K562 (cell line): ENCODE data around the gene SPACA9. TPM values are rescaled to one million over a fixed set of nuclear protein-coding genes. Genes with fewer than 3 reads are reported as not detected.

Experiments used
- FOXO4 ChIP-seq: fragments of 450-650 bp; formaldehyde crosslinking; IDR thresholded peaks from 2 replicates; pipeline ENCODE4 v1.4.0; 2020; ENCODE audit warnings: mild to moderate bottlenecking, moderate library complexity
- GTF2F1 ChIP-seq: IDR thresholded peaks from 2 replicates; pipeline ENCODE4 v1.6.1; 2011; ENCODE audit warnings: low read depth, low read length, improper control_type of control experiment
- POLR2H ChIP-seq: IDR thresholded peaks from 2 replicates; pipeline ENCODE4 v1.6.1; 2016; ENCODE audit warnings: missing genetic modification characterization, low read depth, mild to moderate bottlenecking, control low read depth, missing compliant biosample characterization, moderate library complexity
- RREB1 ChIP-seq: fragments of 250-450 bp; sonication (Bioruptor Pico); IDR thresholded peaks from 2 replicates; pipeline ENCODE4 v1.4.0; 2020
- VEZF1 ChIP-seq: fragments of 200-800 bp; sonication (Bioruptor generic); IDR thresholded peaks from 2 replicates; pipeline ENCODE4 v1.6.1; 2017; ENCODE audit warnings: missing genetic modification characterization, missing compliant biosample characterization
- polyA plus RNA-seq, 8 experiments: library from polyadenylated mRNA; depleted of rRNA in 4 of 8; stranded (reverse) in 5 of 8; unstranded in 3 of 8; fragments of >200 nt; fragmentation: Nextera tagmentation in 2 of 8; fragmentation: Illumina TruSeq in 1 of 8; extraction: Ambion mirVana in 2 of 8; extraction: Trizol in 1 of 8; gene quantifications; 2 replicates each; pipeline versions ENCODE4 v1.2.1 to v1.2.3, GENCODE V29; 2011 to 2014; ENCODE audit warnings: inconsistent platforms in 1 of 8, missing spikeins in 1 of 8
- total RNA-seq, 7 experiments: library from RNA; depleted of rRNA in 6 of 7; stranded (reverse); fragments of >200 nt in 6 of 7; fragmentation: Illumina TruSeq in 2 of 7; extraction: Trizol in 2 of 7; gene quantifications; 2 replicates each; pipeline versions ENCODE4 v1.2.1 to v1.2.3, GENCODE V29; 2011 to 2021; ENCODE audit warnings: low replicate concordance in 1 of 7

SPACA9 gene
- total and polyA plus RNA-seq, 9 of the 15 experiments (the other 6 are each of a cell fraction or from before 2014, with no cell fraction given) = 0.06 to 0.51 (median 0.36) TPM

DNA sequence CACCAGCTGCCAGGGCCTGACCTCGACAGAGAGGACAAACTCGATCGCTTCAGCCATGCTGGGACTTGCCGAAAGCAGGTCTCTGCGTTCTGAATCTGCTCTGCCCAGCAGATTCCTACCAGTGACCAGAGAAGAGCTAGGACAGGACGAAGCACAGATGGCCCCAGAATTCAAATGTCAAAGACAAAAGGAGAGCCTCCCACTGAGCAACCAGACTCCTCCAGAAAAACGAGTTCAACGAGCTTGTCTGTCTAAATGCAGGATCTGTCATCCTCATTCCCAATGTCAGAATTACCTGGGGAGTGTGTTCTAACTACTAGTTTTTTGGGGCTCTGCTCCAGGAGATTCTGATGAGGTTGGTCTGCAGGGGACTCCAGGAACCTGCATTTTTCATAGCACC, 14.0 kb upstream of the SPACA9 start (continued):
- TF ChIP-seq RREB1 (CRISPR knock-in tag) = no peak
- no peak for TF ChIP-seq GTF2F1
- no peak for TF ChIP-seq POLR2H
- no peak for TF ChIP-seq FOXO4 (CRISPR knock-in tag)
- TF ChIP-seq VEZF1 (CRISPR knock-in tag) = no peak
- TF ChIP-seq, all 486 proteins: peak for 0
